ENCODE results near the gene LRRC14B. TPM values are rescaled to one million over a fixed set of nuclear protein-coding genes. Genes with fewer than 3 reads are reported as not detected.

The LRRC14B gene
- polyA plus RNA-seq, 1 experiment: not detected

GRCh38 chr5:179401-179800 lies 11.9 kb upstream of the LRRC14B start:
- Histone ChIP-seq H3K9me3 (ENCODE audit: control insufficient read depth, insufficient read depth, low read length) (no peaks in the 10 kb centered on the region; the same call in 1 of the 2 replicates), H3K27ac (ENCODE audit: low read depth, low read length) (no peak overlapping the region), H3K4me3 (ENCODE audit: low read depth, low read length) (no peak overlapping the region), H3K27me3 (ENCODE audit: control insufficient read depth, insufficient read depth, low read length) (peaks cover 12% of the 10 kb centered on the region)
- ChIA-PET POLR2A (no interaction called here), CTCF (interaction anchor here (1.2 kb wide), 1 partner anchor 9 kb away, joined by 7 read pairs; no protein-coding TSS in a partner anchor)
- DNase-seq (ENCODE audit: low read depth, low spot score): no peak
- TF ChIP-seq CTCF (IDR thresholded peaks at IDR 0.05; ENCODE audit: low read depth, low read length): no peak

GRCh38 chr5:180286-180918 lies 10.9 kb upstream of the LRRC14B start:
- Histone ChIP-seq H3K27me3 (ENCODE audit: control insufficient read depth, insufficient read depth, low read length) (peaks cover 12% of the 10 kb centered on the region), H3K27ac (ENCODE audit: low read depth, low read length) (no peak overlapping the region), H3K9me3 (ENCODE audit: control insufficient read depth, insufficient read depth, low read length) (no peaks in the 10 kb centered on the region; the same call in 1 of the 2 replicates), H3K4me3 (ENCODE audit: low read depth, low read length) (no peak overlapping the region)
- POLR2A ChIA-PET: no interaction called here
- no peak for DNase-seq (ENCODE audit: low read depth, low spot score)
- CTCF ChIA-PET: no interaction called here
- TF ChIP-seq CTCF (IDR thresholded peaks at IDR 0.05; ENCODE audit: low read depth, low read length): no peak

- Histone ChIP-seq H3K27me3 (ENCODE audit: control insufficient read depth, insufficient read depth, low read length) (peaks cover 12% of the 10 kb centered on the region), H3K27ac (ENCODE audit: low read depth, low read length) (no peak overlapping the region), H3K9me3 (ENCODE audit: control insufficient read depth, insufficient read depth, low read length) (no peaks in the 10 kb centered on the region; the same call in 1 of the 2 replicates), H3K4me3 (ENCODE audit: low read depth, low read length) (no peak overlapping the region)
- no peak for TF ChIP-seq CTCF (IDR thresholded peaks at IDR 0.05; ENCODE audit: low read depth, low read length)
- ChIA-PET POLR2A (no interaction called here), CTCF (no interaction called here)
- no peak for DNase-seq (ENCODE audit: low read depth, low spot score)
These were observed 10.1 kb upstream of the LRRC14B start for GRCh38 chr5:181160-181559.

GRCh38 chr5:181566-181965 lies 9.7 kb upstream of the LRRC14B start:
- Histone ChIP-seq H3K9me3 (ENCODE audit: control insufficient read depth, insufficient read depth, low read length) (no peaks in the 10 kb centered on the region; the same call in 1 of the 2 replicates), H3K27ac (ENCODE audit: low read depth, low read length) (no peak overlapping the region), H3K27me3 (ENCODE audit: control insufficient read depth, insufficient read depth, low read length) (peaks cover 12% of the 10 kb centered on the region), H3K4me3 (ENCODE audit: low read depth, low read length) (no peak overlapping the region)
- no peak for DNase-seq (ENCODE audit: low read depth, low spot score)
- no peak for TF ChIP-seq CTCF (IDR thresholded peaks at IDR 0.05; ENCODE audit: low read depth, low read length)
- ChIA-PET POLR2A (no interaction called here), CTCF (no interaction called here)

- ChIA-PET POLR2A (no interaction called here), CTCF (no interaction called here)
- DNase-seq (ENCODE audit: low read depth, low spot score): no peak
- no peak overlapping the region for H3K4me3 ChIP-seq (ENCODE audit: low read depth, low read length)
- peaks cover 12% of the 10 kb centered on the region for H3K27me3 ChIP-seq (ENCODE audit: control insufficient read depth, insufficient read depth, low read length)
- no peak overlapping the region for H3K27ac ChIP-seq (ENCODE audit: low read depth, low read length)
- H3K9me3 ChIP-seq (ENCODE audit: control insufficient read depth, insufficient read depth, low read length): no peaks in the 10 kb centered on the region; the same call in 1 of the 2 replicates
- no peak for TF ChIP-seq CTCF (IDR thresholded peaks at IDR 0.05; ENCODE audit: low read depth, low read length)
These were observed 9.2 kb upstream of the LRRC14B start for GRCh38 chr5:182126-182525.

Measured in AG04450 (cell line).